Measurements from ENCODE around the gene CWC15.

The CWC15 gene

GRCh38 chr11:94997437-94997836 is 24.1 kb upstream of the CWC15 start:
- no peak overlapping the region for H3K27ac ChIP-seq
- TF ChIP-seq, protein P1, sequence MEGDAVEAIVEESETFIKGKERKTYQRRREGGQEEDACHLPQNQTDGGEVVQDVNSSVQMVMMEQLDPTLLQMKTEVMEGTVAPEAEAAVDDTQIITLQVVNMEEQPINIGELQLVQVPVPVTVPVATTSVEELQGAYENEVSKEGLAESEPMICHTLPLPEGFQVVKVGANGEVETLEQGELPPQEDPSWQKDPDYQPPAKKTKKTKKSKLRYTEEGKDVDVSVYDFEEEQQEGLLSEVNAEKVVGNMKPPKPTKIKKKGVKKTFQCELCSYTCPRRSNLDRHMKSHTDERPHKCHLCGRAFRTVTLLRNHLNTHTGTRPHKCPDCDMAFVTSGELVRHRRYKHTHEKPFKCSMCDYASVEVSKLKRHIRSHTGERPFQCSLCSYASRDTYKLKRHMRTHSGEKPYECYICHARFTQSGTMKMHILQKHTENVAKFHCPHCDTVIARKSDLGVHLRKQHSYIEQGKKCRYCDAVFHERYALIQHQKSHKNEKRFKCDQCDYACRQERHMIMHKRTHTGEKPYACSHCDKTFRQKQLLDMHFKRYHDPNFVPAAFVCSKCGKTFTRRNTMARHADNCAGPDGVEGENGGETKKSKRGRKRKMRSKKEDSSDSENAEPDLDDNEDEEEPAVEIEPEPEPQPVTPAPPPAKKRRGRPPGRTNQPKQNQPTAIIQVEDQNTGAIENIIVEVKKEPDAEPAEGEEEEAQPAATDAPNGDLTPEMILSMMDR (conservative IDR thresholded peaks at IDR 0.05), result peak; percentile 25; the same call in 1 of the 2 replicates

DNA sequence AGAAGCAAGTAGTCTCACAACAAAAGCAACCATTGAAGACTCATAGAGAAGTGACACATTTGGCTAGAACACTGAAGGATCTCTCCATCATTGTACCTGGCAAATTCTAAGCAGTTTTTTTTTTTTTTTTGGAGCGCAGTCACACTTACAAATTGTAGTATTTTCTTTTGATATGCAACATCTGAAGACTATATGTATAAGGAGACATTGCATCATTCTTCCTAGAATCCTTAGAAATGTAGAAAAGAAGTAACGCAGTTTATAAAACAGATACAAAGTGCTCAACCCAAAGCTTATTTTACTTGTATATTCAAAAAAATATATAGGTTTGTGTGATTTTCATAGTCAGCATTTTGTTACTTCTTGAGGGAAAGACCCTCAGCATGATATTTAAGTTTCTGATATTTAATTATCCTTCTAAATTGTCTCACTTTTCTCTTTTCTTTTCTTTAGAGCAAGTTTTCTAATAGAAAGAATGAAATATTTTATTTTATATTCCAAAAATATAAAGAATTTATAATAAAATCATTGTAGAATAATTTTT is 20.1 kb upstream of the CWC15 start:
- H3K27ac ChIP-seq, result no peak overlapping the region
- TF ChIP-seq, protein P1 (conservative IDR thresholded peaks at IDR 0.05), result no peak

DNA sequence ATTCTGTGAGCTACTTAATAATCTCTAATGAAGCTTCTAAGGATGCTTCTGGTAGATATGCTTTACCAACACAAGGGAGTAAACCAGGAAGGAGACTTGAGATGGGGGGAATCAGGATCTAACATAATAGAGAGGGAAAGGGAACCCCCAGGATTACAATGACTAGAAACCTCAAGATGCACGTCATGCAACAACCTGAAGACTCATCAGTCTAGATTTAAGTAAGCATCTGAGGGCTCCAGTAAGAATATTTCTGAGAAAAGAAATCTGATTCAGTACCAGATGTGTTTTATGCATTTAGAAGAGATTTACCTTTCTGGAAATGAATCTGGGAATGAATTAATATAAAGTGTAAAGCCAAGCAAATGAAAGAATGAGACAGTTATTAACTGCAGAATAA is 15.4 kb upstream of the CWC15 start:
- TF ChIP-seq, protein P1 (conservative IDR thresholded peaks at IDR 0.05), result no peak
- H3K27ac ChIP-seq, result no peak overlapping the region

- TF ChIP-seq, protein P1 (conservative IDR thresholded peaks at IDR 0.05), result no peak
- no peak overlapping the region for H3K27ac ChIP-seq
These were observed 14.0 kb upstream of the CWC15 start for GRCh38 chr11:94987378-94987777.

DNA sequence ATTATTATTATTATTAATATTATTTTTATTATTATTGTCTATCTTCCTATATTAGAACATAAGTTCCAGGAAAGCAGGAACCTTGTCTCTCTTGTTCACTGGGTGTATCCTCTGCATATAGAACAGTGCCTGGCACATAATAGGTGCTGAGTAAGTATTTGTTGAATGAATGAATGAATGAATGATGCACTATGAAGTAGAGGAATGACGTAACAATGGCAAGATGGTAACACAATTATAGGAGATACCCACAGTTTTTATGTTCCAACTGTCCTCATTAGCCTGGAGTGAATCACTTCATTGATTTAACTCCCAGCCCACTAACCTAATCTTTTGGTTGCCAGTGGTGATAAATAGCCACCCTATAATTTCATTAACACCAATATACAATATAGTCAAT is 2.2 kb upstream of the CWC15 start:
- no peak overlapping the region for H3K27ac ChIP-seq
- TF ChIP-seq, protein P1 (conservative IDR thresholded peaks at IDR 0.05), result no peak

DNA sequence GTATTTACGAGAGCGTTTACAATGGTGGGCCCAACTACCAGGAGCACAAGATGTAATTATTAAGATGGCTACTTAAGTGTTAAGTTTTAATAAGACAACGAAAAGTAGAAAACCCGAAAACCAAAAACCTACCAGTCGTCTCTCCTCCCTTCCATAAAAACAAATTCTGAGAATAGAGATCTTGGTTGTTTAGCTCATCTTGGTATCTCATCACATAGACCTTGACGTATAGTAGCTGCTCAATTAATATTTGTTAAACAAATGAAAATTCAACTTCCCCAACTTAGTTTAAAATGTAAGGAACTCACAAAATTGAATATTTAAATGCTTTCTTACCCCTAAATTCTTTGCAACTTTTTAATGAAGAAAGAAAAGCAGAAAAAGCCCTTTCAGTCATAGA is 822 bp upstream of the CWC15 start:
- peak overlapping the region; percentile 80 for H3K27ac ChIP-seq
- TF ChIP-seq, protein P1 (conservative IDR thresholded peaks at IDR 0.05), result no peak

- TF ChIP-seq, protein P1 (conservative IDR thresholded peaks at IDR 0.05), result no peak
- peak overlapping the region; percentile 80; the same call in 1 of the 2 replicates for H3K27ac ChIP-seq
These were observed 657 bp downstream of the CWC15 start for GRCh38 chr11:94972700-94973098.

Data from VCaP (cell line).